ENCODE results near the gene KPNA6.
"Not testable (repeated sequence)": the region's sequence is repeated elsewhere in the genome, so short reads cannot be mapped to it uniquely, and the experiment has no call there.

Gene KPNA6

DNA sequence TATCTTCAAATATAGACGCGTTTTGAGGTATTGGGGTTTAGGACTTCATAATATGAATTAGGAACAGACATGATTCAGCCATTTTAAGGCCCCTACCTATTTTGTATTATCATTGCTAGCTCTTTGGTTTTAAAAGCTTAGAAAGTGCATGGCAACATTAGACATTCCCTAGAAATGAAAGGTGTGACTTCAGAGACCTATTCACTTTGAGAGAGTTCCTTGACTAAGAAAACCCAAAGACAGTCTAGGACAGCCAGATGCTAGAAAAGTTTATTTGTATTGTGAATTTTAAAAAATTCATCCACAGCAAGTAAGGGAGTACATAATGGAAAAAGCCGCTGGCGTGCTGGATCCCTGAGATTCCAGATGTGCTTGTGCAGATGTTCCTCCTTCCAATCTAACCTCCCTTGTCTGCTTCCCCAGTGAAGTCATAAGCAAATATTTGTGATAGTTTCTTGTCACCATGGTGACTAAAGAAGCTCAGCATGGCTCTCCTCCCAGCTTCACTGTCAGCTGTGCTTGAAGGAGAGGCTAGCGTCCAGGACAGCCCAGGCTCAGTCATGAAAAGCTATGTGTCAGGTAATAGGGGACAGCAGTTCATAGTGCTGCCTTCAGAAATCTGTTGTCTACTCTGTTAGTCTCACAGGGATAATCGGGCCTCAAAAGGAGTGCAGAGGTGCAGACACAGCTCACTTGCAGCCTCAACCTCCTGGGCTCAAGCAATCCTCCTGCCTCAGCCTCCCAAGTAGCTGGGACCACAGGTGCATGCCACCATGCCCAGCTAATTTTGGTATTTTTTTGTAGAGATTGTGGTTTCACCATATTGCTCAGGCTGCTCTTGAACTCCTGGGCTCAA, 34.8 kb downstream of the KPNA6 start:
- no peak for DNase-seq (ENCODE audit: low read depth)

DNA sequence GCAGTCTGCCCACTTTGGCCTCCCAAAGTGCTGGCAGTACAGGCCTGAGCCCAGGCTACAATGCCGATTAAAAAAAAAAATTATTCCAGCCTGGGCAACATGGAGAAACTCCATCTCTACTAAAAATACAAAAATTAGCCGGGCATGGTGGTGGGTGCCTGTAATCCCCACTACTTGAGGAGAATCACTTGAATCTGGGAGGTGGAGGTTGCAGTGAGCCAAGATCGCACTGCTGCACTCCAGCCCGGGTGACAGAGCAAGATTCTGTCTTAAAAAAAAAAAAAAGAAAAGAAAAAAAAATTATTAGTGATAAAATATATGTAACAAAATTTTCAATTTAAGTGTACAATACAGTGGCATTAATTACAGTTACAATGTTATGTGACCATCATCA, 35.4 kb downstream of the KPNA6 start:
- DNase-seq (ENCODE audit: low read depth): not testable (repeated sequence)

DNA sequence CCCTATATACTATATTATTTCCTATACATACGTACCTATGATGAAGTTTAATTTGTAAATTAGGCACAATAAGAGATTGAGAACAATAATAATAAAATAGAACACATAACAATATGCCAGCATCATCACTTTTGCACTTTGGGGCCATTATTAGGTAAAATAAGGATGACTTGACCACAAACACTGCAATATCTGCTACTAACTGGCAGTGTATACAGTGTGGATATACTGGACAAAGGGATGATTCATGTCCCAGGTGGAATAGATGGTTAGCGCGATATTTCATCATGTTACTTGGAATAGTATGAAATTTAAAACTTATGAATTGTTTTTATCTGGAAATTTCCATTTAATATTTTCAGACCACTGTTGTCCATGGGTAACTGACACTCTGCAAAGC, 36.2 kb downstream of the KPNA6 start:
- DNase-seq (ENCODE audit: low read depth): no peak

DNA sequence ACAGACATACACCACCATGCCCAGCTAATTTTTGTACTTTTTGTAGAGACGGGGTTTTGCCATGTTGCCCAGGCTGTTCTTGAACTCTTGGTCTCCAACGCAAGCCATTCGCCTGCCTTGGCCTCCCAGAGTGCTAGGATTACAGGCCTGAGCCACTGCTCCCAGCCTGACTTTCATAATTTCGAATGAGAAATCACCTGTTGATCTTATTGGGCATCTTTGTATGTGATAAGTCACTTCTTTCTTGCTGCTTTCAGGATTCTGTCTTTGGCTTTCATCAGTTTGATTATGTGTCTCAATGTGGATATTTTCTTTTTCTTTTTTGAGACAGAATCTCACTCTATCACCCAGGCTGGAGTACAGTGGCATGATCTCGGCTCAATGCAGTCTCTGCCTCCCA, 39.9 kb downstream of the KPNA6 start:
- not testable (repeated sequence) for DNase-seq (ENCODE audit: low read depth)

DNA sequence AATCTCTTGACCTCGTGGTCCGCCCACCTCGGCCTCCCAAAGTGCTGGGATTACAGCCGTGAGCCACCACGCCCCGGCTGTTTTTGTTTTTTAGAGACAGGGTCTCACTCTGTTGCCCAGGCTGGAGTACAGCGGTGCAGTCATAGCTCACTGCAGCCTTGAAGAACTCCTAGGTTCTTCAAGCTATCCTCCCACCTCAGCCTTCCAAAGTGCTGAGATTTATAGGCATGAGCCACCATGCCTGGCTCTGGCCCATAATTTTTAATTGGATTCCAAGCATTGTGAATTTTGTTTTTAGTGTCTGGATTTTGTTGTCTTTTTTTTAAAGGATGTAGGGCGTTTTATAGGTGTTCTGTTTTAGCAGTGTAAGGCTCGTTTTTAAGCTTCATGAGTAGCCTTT, 43.0 kb downstream of the KPNA6 start:
- DNase-seq (ENCODE audit: low read depth): no peak

DNA sequence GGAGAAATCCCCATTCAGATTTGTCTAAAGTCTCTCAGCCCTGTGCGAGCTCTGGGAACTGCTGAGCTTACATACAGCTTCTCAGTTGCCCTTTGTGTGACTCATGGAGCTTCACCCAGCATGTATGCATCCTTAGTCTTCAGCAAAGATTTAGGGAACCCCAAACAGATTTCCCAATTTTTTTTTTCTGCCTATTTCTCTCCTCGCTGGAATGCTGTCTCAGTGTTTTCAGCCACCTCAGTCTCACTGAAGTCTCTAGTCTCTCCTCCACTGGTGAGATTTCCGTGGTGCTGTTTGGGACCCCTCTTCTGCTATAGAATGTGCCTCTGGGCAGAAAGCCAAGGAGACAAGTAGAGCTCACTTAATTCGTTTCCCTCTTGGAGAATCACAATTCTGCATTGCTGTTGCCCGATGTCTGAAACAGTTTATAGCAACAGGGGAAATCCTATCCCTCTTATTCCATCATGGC, 43.5 kb downstream of the KPNA6 start:
- no peak for DNase-seq (ENCODE audit: low read depth)

DNA sequence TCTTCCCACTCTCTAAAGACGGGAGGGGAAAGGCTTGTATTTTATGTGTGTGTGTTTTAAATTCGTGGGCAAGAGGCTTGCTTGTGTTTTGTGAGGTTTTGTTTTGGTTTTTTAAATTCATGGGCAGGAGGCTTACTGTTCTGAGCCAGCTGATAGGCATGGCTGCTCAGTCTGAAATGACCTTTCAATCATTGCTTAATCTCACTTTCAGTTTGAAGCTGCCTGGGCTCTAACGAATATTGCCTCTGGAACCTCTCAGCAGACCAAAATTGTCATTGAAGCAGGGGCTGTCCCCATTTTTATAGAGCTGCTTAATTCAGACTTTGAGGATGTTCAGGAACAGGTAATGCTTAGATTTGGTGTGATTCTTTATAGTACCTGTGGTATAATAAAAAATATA, 51.3 kb downstream of the KPNA6 start:
- no peak for DNase-seq (ENCODE audit: low read depth)

DNA sequence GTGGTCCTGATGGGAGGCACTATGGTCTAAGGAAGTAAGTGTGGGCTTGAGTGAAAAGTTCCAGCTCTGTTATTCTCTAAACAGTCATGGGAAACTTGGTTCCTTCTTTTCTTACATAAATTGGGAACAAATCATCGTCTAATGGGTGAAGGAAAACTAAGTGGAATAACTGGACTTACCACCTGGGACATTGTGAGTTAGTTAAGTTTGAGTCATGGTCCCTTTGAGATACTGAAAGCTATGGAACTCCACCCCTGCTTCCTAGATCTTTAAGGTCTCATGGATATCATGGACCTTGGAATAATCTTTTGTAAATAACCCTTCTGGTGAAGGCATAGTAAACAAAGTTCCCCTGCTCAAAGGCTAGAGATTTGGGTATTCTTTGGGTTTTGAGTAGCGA, 55.5 kb downstream of the KPNA6 start:
- DNase-seq (ENCODE audit: low read depth): no peak

DNA sequence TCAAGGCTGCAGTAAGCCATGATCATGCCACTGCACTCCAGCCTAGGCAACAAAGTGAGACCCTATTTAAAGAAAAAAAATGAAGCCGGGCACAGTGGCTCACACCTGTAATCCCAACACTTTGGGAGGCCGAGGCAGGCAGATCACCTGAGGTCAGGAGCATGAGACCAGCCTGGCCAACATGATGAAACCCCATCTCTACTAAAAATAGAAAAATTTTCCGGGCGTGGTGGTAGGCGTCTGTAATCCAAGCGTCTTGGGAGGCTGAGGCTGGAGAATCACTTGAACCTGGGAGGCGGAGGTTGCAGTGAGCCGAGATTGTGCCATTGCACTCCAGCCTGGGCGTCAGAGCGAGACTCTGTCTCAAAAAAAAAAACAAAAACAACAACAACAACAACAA, 57.8 kb downstream of the KPNA6 start:
- DNase-seq (ENCODE audit: low read depth): not testable (repeated sequence)

DNA sequence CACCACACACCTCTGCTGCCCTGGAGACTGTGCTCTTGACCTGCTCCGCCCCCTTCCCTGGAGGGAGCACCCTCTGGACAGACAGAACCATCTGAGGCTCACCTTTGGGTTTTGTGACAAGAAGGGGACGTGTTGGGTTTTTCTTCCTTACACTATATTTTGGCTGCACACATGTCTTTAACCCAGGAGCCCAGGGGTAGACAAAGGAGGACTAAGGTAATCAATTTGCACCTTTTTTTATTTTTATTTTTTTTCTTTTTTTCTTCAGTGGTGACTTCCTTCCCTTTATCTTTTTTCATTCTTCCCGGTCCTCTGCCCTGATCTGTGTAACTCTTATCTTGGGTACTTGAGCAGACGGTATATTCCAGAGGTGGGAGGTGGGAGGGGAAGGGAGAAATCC, 63.1 kb downstream of the KPNA6 start:
- DNase-seq (ENCODE audit: low read depth): no peak

DNA sequence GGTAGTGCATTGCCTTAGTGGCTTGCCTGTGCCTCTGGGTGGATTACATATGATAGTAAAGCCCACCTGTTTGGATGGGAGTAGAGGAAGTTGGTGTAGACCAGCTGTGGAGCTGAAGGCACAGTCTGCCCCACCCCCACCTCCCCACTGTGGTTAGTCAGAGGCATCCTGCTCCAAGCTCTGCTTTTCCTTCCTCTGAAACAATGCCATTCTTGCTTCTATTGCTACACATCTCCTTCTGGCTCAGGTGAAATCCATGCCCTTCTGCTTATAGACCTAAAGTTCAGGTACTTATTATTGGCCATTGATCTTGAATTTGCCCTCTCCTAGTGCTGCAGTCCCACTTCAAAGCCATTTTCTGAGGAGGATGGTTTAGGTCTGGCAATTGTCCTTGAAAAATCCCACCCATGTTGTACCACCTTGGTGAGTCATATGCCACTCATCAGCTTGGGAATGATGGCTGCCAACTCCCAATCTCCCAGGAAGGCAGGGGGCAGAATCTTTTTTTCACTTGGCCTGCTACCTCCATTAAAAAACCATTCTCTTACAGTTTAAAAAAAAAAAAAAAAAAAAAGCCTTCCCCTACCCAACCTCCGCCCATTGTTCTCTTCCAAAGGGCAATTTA, 64.9 kb downstream of the KPNA6 start:
- no peak for DNase-seq (ENCODE audit: low read depth)

DNA sequence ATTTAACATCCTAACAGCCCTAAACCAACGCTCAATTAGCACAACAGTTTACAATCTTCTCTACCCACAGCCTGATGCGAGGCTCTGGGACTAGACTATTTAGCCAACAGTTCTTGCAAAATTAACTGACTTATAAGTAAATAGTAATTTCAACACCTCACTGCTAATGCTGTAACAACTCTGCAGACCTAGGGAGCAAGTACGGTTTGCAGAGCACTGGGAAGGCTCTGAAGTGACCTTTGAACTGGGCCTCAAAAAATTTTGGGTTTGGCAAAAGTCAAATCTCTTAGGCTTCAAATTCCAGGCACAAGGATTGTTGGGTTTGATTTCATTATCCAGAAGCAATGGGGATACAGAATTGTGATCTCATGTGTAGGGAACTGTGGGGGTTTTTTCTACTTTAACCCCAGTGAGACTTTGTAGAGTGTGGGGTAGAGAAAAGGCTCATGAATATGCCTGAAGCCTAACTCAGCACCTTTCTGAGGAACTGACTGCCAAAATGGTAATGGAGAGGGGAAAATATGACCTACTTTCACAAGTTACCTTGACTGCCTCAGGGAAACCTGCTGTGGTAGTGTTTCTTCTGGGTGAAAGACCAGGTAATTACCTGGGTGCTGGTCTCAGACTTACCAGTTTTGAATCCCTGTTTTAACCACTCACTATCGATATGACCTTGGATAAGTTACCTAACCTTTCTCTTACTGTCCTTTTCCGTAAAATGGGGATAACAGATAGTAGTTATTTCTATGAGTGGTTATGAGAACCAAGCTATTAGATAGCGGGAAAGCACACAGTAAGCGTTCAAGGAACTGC, 70.7 kb downstream of the KPNA6 start:
- no peak for DNase-seq (ENCODE audit: low read depth)

DNA sequence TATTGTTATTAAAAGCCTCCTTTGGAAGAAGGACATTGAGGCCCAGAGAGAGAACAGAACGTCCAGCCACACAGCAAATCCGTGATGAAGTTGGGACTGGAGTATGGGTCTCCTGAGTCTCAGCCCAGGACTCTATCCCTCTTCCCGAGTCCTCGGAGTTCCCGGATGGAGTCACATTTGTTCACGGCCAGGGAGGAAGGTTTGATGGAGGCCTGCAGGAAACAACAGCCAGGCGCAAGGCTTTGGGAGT, 71.3 kb downstream of the KPNA6 start:
- DNase-seq (ENCODE audit: low read depth): no peak

DNA sequence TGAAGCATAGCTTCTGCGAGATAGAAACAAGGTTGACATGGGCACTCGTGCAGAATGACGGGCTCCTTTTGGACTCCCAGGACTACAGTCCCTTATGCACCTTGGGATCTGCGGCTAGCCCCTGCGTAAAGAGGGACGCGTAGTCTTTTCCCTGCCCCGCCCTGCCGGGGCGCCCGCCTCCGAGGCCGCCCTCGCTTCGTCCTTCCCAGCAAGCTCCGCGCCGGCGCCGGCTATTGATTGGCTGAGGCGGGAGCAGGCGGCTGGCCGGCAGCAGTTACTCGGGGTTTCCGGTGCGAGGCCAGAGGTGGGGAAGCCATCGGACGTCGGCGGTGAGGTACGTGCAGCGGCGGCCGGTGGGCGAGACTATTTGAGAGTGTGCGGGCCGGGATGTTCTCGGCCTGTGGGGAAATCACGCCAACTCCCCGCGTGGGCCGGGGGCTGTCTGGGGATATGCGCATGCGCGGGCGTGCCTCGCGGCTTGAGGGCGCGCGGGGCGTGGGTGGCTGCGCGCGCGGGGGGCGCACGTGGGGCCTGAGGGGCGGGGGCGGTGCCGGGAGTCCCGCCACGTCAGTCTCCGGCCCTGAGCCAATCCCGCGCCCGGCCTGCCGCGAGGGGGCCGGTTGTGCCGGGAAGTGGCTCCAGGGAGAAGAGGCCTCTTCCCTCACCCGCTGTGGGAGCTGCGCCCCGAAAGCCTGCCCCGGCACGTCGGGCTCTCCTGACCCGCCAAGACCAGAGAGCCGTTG, 71.8 kb downstream of the KPNA6 start, which contains the start of gene TXLNA:
Gene TXLNA (plus strand): TSS at position 233 of the 743 bp plus-strand sequence. CDS start 671 bp downstream, outside the sequence.
- peak; percentile 85 for DNase-seq (ENCODE audit: low read depth)

DNA sequence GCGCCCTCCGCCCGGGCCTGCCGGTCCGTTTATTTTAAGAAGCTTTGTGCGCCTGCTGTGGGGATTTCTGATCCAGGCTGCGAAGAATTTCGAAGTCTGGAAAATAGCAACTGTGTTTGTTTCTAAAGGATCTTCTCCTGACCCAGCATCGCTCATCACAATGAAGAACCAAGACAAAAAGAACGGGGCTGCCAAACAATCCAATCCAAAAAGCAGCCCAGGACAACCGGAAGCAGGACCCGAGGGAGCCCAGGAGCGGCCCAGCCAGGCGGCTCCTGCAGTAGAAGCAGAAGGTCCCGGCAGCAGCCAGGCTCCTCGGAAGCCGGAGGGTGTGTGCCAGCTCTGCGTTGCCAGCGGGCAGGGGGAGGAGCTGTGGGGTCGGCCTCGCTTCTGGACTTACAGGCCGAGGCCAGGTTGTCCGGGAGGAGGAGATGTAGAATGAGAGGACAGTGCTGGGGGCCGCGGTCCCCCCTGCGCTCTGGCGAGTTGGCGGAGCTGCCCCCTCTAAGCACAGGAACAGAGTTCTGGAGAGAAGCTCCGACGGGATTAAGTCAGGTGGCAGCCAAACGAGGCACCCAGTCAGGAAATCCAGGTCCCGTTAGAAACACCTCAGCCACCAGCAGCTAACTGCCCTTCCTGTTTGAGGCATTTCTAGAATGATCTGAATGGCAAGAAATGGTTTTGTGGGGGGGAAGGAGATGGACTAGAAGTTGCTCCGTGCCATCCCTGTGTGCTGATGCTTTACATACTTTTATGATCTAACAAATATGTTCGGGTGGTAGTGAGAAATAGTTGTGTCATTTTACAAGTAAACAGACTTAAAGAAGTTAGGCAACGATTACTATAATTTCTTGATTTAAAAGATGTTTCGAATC, 72.6 kb downstream of the KPNA6 start:
- no peak for DNase-seq (ENCODE audit: low read depth)

DNA sequence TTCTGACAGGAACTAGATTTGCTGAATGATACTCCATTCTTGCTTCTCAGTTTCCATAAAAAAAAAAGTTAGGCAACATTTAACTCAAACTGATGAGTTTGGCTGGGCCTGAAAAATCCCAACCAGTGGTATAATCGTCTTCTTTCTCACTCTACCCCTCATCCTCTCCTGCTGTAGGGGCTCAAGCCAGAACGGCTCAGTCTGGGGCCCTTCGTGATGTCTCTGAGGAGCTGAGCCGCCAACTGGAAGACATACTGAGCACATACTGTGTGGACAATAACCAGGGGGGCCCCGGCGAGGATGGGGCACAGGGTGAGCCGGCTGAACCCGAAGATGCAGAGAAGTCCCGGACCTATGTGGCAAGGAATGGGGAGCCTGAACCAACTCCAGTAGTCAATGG, 73.2 kb downstream of the KPNA6 start:
- no peak for DNase-seq (ENCODE audit: low read depth)

DNA sequence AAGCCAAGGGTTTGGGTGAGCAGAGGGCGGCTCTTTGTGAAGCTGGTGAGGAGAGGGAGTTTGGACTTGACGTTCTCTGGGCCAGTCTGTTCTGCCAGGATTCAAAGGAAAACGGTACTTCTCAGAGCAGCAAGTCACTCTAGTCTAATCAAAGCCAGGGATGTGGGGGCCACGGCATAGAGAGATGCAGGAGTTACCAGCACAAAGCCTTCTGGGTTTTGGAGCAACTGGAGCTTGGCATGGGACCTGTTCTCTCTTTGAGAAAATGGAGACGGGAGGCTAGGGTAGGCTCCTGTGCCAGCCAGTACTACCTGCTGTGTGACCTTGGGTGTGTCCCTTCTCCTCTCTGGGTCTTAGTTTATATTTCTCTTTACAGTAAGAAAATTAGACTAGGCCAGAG, 73.7 kb downstream of the KPNA6 start:
- no peak for DNase-seq (ENCODE audit: low read depth)

DNA sequence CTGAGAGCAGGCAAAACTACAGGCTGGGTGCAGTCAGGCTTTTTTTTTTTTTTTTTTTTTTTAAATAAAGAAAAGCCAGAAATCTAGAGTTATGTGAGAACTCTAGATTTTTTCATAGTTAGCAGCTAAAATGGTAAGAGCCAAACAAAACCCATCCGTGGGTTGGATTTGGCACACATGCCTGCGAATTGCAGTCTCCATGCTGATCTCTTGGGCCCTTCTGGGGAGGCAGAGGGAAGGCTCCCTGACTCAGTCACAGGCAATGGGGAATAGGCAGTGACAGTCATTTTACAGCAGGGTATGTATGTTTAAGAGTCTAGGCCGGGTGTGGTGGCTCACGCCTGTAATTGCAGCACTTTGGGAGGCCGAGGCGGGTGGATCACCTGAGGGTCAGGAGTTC, 74.2 kb downstream of the KPNA6 start:
- DNase-seq (ENCODE audit: low read depth): no peak

DNA sequence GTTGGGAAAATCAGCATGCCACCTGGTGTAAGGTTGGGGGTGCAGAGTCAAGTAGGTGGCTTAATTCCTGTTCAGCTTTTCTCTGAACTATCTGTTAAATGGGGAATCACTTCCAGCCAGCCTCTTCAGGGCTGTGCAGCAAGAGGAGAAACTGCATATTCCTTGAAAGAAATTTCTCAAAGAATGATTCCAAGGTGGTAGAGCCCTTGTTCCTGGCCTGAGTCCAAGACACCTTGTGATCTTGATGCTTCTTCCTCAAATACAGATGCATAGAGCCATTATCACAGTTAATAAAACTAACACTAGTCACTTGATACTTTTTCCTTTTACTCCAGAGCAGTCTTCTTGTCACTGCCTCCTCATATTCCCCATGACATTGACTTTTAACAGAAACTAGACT, 76.8 kb downstream of the KPNA6 start:
- DNase-seq (ENCODE audit: low read depth): no peak

DNA sequence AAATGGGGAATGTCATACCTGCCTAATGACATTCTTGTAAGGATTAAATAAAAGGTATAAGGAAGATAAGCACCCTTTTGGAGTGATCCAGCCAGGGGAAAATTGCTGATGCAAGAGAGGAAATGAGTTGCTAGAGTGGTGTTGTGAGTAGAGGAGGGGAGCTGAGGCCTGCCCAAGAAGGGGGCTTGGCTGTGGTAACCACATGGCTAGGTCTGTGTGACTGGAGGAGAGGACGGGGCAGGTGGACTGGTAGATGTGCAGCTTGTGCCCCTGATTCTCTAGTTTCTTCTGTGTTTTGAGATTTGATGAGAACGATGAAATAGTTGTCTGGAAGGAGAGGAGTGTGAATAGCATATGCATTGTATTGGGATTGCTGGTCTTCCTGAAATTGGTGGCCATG, 78.2 kb downstream of the KPNA6 start:
- no peak for DNase-seq (ENCODE audit: low read depth)

DNA sequence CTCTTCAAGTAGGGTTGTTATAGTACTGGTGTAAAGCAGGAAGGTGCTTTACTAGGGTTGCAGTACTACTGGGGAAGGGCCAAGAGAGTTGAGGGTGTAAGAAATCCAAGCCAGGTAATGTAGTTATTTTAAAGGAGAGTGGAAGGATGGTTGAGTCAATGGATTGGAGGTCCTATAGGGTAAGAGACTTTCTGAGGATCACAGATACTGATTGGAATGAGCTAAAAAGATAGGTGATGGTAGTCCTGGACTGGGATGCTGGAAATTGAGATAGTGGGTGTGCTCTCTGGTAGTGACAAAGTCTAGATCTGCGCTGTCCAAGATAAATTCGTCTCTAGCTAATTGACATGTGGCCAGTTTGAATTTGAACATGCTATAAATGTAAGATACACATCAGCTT, 78.6 kb downstream of the KPNA6 start:
- DNase-seq (ENCODE audit: low read depth): no peak

Measured in stimulated activated CD8-positive, alpha-beta memory T cell treated with anti-CD3 and anti-CD28 coated beads, Interleukin-4, amount 100 ng/mL, for 24 hours (primary cell).